Liver (tissue), 9 donors: ENCODE data around the gene TFF2. TPM values are rescaled to one million over a fixed set of nuclear protein-coding genes. Genes with fewer than 3 reads are reported as not detected.

ENCODE experiments used
- DNase-seq: peaks from one replicate; pipeline ENCODE4 v3.0.0-alpha.2; 2017; ENCODE audit warnings: low spot score
- H3K27ac ChIP-seq, 2 donors: one replicate each; pipeline ENCODE4 v1.7.0; 2013; ENCODE audit warnings: inconsistent platforms in 2 of 2, low read length in 2 of 2, control low read depth in 1 of 2, low read depth in 1 of 2, mild to moderate bottlenecking in 1 of 2
- H3K27me3 ChIP-seq, 4 donors: one replicate each; pipeline versions ENCODE4 v1.6.1 to v1.7.0; 2013; ENCODE audit warnings: low read length in 3 of 4, inconsistent platforms in 1 of 4, mild to moderate bottlenecking in 1 of 4, moderate library complexity in 1 of 4; ENCODE audit not compliant: control insufficient read depth in 4 of 4, insufficient read depth in 4 of 4
- H3K36me3 ChIP-seq, 4 donors: one replicate each; pipeline versions ENCODE4 v1.6.1 to v1.7.0; 2013; ENCODE audit warnings: low read length in 3 of 4, mild to moderate bottlenecking in 3 of 4, low read depth in 1 of 4, moderate library complexity in 1 of 4; ENCODE audit not compliant: control insufficient read depth in 4 of 4, insufficient read depth in 3 of 4
- H3K4me1 ChIP-seq, 4 donors: one replicate each; pipeline versions ENCODE4 v1.6.1 to v1.7.0; 2013; ENCODE audit warnings: low read length in 3 of 4, mild to moderate bottlenecking in 3 of 4, moderate library complexity in 1 of 4; ENCODE audit not compliant: control insufficient read depth in 4 of 4, insufficient read depth in 4 of 4
- H3K4me3 ChIP-seq, 3 donors: one replicate each; pipeline versions ENCODE4 v1.6.1 to v1.7.0; 2013; ENCODE audit warnings: low read length in 3 of 3, control low read depth in 1 of 3, low read depth in 1 of 3, mild to moderate bottlenecking in 1 of 3
- H3K9ac ChIP-seq, 2 donors: one replicate each; pipeline ENCODE4 v1.7.0; 2013; ENCODE audit warnings: low read length in 2 of 2, mild to moderate bottlenecking in 2 of 2, moderate library complexity in 2 of 2, control low read depth in 1 of 2, low read depth in 1 of 2
- H3K9me3 ChIP-seq, 4 donors: one replicate each; pipeline versions ENCODE4 v1.6.1 to v1.7.0; 2013; ENCODE audit warnings: low read length in 3 of 4; ENCODE audit not compliant: control insufficient read depth in 4 of 4
- ATF3 ChIP-seq: IDR thresholded peaks from 2 replicates; pipeline ENCODE4 v1.6.1; 2016; ENCODE audit warnings: antibody characterized with exemption
- CTCF ChIP-seq: fragments of 150-350 bp; IDR thresholded peaks from 2 replicates; pipeline ENCODE4 v1.5.1; 2017; ENCODE audit warnings: improper control_type of control experiment, low read depth, low read length; ENCODE audit not compliant: missing input control
- EGR1 ChIP-seq, 2 donors: IDR thresholded peaks; 2 replicates each; pipeline ENCODE4 v1.6.1; 2016 to 2018; ENCODE audit warnings: antibody characterized with exemption in 2 of 2, low read depth in 2 of 2
- FOXA1 ChIP-seq: IDR thresholded peaks from 2 replicates; pipeline ENCODE4 v1.6.1; 2016; ENCODE audit warnings: antibody characterized with exemption
- FOXA2 ChIP-seq: IDR thresholded peaks from 2 replicates; pipeline ENCODE4 v1.6.1; 2016; ENCODE audit warnings: antibody characterized with exemption
- GABPA ChIP-seq, 2 donors: IDR thresholded peaks in 1 of 2; conservative IDR thresholded peaks in 1 of 2; 2 replicates each; pipeline ENCODE4 v1.6.1; 2016; ENCODE audit warnings: antibody characterized with exemption in 2 of 2, mild to moderate bottlenecking in 1 of 2, moderate library complexity in 1 of 2
- HNF4A ChIP-seq, 2 donors: conservative IDR thresholded peaks; 2 replicates each; pipeline ENCODE4 v1.6.1; 2016; ENCODE audit warnings: antibody characterized with exemption in 2 of 2, mild to moderate bottlenecking in 2 of 2
- HNF4G ChIP-seq: IDR thresholded peaks from 2 replicates; pipeline ENCODE4 v1.6.1; 2016; ENCODE audit warnings: antibody characterized with exemption
- JUND ChIP-seq, 2 donors: IDR thresholded peaks; 2 replicates each; pipeline ENCODE4 v1.6.1; 2016; ENCODE audit warnings: antibody characterized with exemption in 2 of 2
- MAX ChIP-seq: IDR thresholded peaks from 2 replicates; pipeline ENCODE4 v1.6.1; 2016; ENCODE audit warnings: antibody characterized with exemption
- NR2F2 ChIP-seq: IDR thresholded peaks from 2 replicates; pipeline ENCODE4 v1.6.1; 2016; ENCODE audit warnings: antibody characterized with exemption
- RAD21 ChIP-seq, 2 donors: IDR thresholded peaks; 2 replicates each; pipeline ENCODE4 v1.6.1; 2016; ENCODE audit warnings: antibody characterized with exemption in 2 of 2, mild to moderate bottlenecking in 2 of 2
- REST ChIP-seq: IDR thresholded peaks from 2 replicates; pipeline ENCODE4 v1.6.1; 2016; ENCODE audit warnings: antibody characterized with exemption, mild to moderate bottlenecking
- RXRA ChIP-seq, 2 donors: IDR thresholded peaks; 2 replicates each; pipeline ENCODE4 v1.6.1; 2017 to 2018; ENCODE audit warnings: antibody characterized with exemption in 2 of 2, mild to moderate bottlenecking in 1 of 2
- SP1 ChIP-seq: IDR thresholded peaks from 2 replicates; pipeline ENCODE4 v1.6.1; 2018; ENCODE audit warnings: antibody characterized with exemption, mild to moderate bottlenecking
- TAF1 ChIP-seq: conservative IDR thresholded peaks from 2 replicates; pipeline ENCODE4 v1.6.1; 2016; ENCODE audit warnings: antibody characterized with exemption, mild to moderate bottlenecking
- YY1 ChIP-seq: IDR thresholded peaks from 2 replicates; pipeline ENCODE4 v1.6.1; 2016; ENCODE audit warnings: antibody characterized with exemption, mild to moderate bottlenecking
- ZBTB33 ChIP-seq: IDR thresholded peaks from 2 replicates; pipeline ENCODE4 v1.6.1; 2016; ENCODE audit warnings: antibody characterized with exemption
- WGBS: extraction: QIAGEN DNeasy Blood & Tissue Kit; methylation state at CpG from one replicate; pipeline ENCODE4 v1.1.7; 2013; 5-methylcytosine and 5-hydroxymethylcytosine counted together
- polyA plus RNA-seq, 2 donors: library from polyadenylated mRNA; stranded (reverse) in 1 of 2; unstranded in 1 of 2; fragments of 200-250 nt in 1 of 2; fragments of >200 nt in 1 of 2; fragmentation: Nextera tagmentation in 1 of 2; extraction: Ambion mirVana in 1 of 2; gene quantifications; one replicate each; pipeline versions ENCODE4 v1.2.1 to v1.2.3, GENCODE V29; 2013 to 2015
- total RNA-seq, 2 donors: library from RNA; depleted of rRNA; stranded (reverse); fragments of >200 nt; gene quantifications; one replicate each; pipeline ENCODE4 v1.2.3, GENCODE V29; 2014
- donor health status: healthy.
- donor health status: healthy.
- donor health status: healthy.
- donor health status: healthy.
- donor health status: healthy.

TFF2 gene
- total and polyA plus RNA-seq, 4 donors = 1.0 TPM; not detected in 3

GRCh38 chr21:42356650-42357049, 5.9 kb upstream of the TFF2 start:
- TF ChIP-seq JUND (IDR thresholded peaks at IDR 0.05) (no peak), NR2F2 (no peak), REST (no peak), HNF4G (no peak), ATF3 (no peak), EGR1 (IDR thresholded peaks at IDR 0.05; ENCODE audit: low read depth in 2 of 2) (no peak), CTCF (no peak), HNF4A (conservative IDR thresholded peaks at IDR 0.05) (no peak), YY1 (no peak), ZBTB33 (no peak), RXRA (IDR thresholded peaks at IDR 0.05) (no peak), SP1 (no peak), FOXA1 (no peak), RAD21 (IDR thresholded peaks at IDR 0.05) (no peak), TAF1 (no peak), FOXA2 (no peak), MAX (no peak), GABPA (IDR thresholded peaks at IDR 0.05 in 1 of 2, conservative IDR thresholded peaks at IDR 0.05 in 1 of 2) (no peak)

More at GRCh38 chr21:42356650-42357049, 5.9 kb upstream of the TFF2 start:
- no peak overlapping the region for H3K27ac ChIP-seq
- H3K4me1 ChIP-seq = no peaks in the 10 kb centered on the region
- H3K4me3 ChIP-seq = no peak overlapping the region
- peaks cover 0 to 12% (median 3%) of the 10 kb centered on the region in 4 donors for H3K9me3 ChIP-seq
- no peaks in the 10 kb centered on the region for H3K36me3 ChIP-seq
- WGBS = 39% methylated on average over 6 of the region's 6 CpGs
- H3K27me3 ChIP-seq = no peaks in the 10 kb centered on the region
- no peak for DNase-seq
- no peak overlapping the region for H3K9ac ChIP-seq
